Epithelial cell of prostate (primary cell): ENCODE results near the gene DAB1.

ENCODE experiments used
- DNase-seq: peaks from one replicate; pipeline ENCODE4 v3.0.0-alpha.2; 2011; ENCODE audit warnings: low read depth, low spot score
- H3K27ac ChIP-seq: fragments of 450-650 bp; 2 replicates; pipeline ENCODE4 v1.5.1; 2017; ENCODE audit warnings: mild to moderate bottlenecking

The DAB1 gene

GRCh38 chr1:57420981-57421785, 2.7 kb downstream of the DAB1 start:
- H3K27ac ChIP-seq, result no peak overlapping the region
- DNase-seq, result no peak

- no peak overlapping the region for H3K27ac ChIP-seq
- no peak for DNase-seq
Measured at GRCh38 chr1:57418971-57419370, 4.9 kb downstream of the DAB1 start.

DNA sequence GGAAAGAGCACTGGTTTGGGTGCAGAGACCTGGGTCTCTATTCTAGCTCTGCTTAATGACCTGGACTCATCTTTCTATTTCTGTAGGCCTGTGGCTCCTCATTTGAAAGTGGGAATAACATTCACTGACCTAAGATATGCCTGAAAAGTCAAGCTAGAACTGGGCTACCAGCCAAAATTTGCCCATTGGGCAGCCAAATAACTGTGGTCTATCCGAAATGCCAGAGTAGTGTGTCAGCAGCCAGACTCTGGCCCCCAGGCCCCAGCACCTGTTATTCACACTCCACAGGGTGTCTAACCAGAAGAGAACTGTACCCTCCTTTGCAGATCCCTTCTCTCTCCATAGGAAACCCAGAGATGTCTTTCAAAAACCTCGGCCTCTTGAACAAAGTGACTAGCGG, 12.6 kb downstream of the DAB1 start:
- no peak overlapping the region for H3K27ac ChIP-seq
- no peak for DNase-seq

DNA sequence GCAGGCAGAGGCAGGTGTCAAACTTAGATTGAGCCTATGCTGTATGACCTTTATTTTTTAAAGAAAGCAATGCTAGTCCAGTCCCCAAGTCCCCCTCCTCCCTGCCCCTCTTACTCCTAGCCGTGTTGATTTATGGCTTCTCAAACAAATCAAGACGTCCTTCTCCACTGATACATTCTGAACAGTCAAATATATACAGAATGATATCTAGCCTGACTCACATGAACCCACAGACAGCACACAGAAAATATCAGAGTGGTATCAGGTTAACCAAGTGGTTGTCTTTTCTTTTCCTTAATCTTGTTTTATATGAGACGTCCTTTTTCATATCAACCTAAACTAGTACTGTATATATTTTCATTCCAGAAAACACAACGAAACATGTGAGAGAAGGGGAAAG, 13.4 kb downstream of the DAB1 start:
- no peak overlapping the region for H3K27ac ChIP-seq
- no peak for DNase-seq

DNA sequence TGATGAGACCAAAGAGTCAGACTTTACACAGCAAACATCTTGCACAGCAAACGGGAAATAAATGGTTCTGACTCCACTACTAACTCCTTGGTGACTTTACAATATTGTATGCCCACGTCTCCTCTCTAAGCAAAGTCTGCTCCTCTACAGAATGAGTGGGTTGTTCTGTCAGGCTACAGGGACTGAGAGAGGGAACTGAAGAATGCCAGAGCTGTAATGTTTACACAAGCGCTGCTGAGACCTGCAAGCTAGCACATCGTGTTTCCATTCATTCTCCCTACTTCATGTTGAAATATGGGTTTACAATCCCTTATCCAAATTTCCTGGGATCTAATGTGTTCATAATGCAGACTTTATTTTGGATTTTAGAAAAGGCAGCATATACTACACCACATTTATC, 15.9 kb downstream of the DAB1 start:
- DNase-seq, result no peak

GRCh38 chr1:57406428-57406970, 17.4 kb downstream of the DAB1 start:
- no peak for DNase-seq
- no peak overlapping the region for H3K27ac ChIP-seq

More for the DNA sequence above, 15.9 kb downstream of the DAB1 start:
- no peak overlapping the region for H3K27ac ChIP-seq

- no peak for DNase-seq
- H3K27ac ChIP-seq, result no peak overlapping the region
Measured at GRCh38 chr1:57404884-57405283, 19.0 kb downstream of the DAB1 start.

GRCh38 chr1:57403201-57403600, 20.7 kb downstream of the DAB1 start:
- H3K27ac ChIP-seq, result no peak overlapping the region
- no peak for DNase-seq

DNA sequence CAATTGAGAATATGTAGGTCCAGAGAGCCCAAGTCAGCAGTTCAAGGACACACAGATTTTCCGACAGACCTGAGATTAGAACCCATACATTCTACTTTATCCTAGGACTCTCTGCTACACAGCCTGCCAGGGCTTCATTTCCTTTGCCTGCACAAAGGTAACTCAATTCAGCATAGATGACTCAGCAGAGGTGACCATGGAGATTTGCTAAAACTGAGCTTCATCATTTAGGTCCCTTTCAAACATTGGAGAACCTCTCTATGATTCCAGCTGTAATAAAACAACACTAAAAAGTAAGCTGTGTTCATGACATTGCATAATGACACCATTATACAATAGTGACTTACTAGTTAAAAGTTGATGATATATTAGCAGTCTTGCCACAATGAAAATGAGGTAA, 22.2 kb downstream of the DAB1 start:
- no peak for DNase-seq
- H3K27ac ChIP-seq, result no peak overlapping the region

- no peak for DNase-seq
Measured at GRCh38 chr1:57400048-57400447, 23.8 kb downstream of the DAB1 start.

DNA sequence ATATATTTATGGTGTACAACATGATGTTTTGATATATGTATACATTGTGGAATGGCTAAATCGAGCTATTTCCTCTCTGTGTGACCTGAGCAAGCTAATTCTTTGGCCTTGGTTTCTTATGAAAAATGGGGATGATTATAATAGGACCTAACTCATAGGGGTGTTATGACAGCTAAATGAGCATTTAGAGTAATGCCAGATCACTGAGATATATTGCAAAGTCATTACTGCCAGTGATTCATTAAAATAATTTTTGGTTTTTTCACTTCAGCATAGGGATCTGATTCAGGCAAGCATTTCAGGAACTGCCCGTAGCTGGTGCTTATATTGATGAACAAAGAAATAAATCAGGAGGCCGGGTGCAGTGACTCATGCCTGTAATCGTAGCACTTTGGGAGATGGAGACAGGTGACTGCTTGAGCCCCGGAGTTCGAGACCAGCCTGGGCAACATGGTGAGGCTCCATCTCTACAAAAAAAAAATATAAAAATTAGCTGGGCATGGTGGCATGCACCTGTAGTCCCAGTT, 30.7 kb downstream of the DAB1 start:
- DNase-seq, result no peak
- H3K27ac ChIP-seq, result no peak overlapping the region

More at GRCh38 chr1:57400048-57400447, 23.8 kb downstream of the DAB1 start:
- no peak overlapping the region for H3K27ac ChIP-seq

- DNase-seq, result no peak
Measured at GRCh38 chr1:57385336-57385735, 38.5 kb downstream of the DAB1 start.

GRCh38 chr1:57384901-57385300, 39.0 kb downstream of the DAB1 start:
- no peak overlapping the region for H3K27ac ChIP-seq
- DNase-seq, result no peak

More at GRCh38 chr1:57385336-57385735, 38.5 kb downstream of the DAB1 start:
- no peak overlapping the region for H3K27ac ChIP-seq

- no peak overlapping the region for H3K27ac ChIP-seq
- no peak for DNase-seq
Measured at GRCh38 chr1:57384284-57384683, 39.6 kb downstream of the DAB1 start.

GRCh38 chr1:57381871-57382270, 42.0 kb downstream of the DAB1 start:
- DNase-seq, result no peak
- H3K27ac ChIP-seq, result no peak overlapping the region

- H3K27ac ChIP-seq, result no peak overlapping the region
- DNase-seq, result no peak
Measured at GRCh38 chr1:57381426-57381825, 42.4 kb downstream of the DAB1 start.

GRCh38 chr1:57380923-57381322, 42.9 kb downstream of the DAB1 start:
- no peak overlapping the region for H3K27ac ChIP-seq
- DNase-seq, result no peak

DNA sequence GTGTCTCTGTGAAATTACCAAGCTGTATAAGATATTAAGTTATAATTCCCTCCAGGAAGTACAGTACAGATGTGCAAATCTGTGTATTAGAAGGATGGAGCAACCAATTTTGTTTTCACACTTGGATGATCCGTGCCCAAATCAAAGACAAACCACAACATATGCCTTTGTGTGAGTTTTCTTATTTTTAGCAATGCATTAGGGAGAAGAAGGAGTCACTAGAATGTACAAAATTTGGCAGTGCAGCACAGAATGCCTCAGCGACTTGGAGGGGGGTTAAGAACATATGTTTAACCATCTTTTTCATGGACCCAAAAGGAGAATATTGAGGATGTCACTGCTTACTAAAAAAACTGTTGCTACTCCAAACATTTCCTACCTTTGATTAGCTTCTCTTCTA, 45.3 kb downstream of the DAB1 start:
- DNase-seq, result no peak
- H3K27ac ChIP-seq, result no peak overlapping the region

DNA sequence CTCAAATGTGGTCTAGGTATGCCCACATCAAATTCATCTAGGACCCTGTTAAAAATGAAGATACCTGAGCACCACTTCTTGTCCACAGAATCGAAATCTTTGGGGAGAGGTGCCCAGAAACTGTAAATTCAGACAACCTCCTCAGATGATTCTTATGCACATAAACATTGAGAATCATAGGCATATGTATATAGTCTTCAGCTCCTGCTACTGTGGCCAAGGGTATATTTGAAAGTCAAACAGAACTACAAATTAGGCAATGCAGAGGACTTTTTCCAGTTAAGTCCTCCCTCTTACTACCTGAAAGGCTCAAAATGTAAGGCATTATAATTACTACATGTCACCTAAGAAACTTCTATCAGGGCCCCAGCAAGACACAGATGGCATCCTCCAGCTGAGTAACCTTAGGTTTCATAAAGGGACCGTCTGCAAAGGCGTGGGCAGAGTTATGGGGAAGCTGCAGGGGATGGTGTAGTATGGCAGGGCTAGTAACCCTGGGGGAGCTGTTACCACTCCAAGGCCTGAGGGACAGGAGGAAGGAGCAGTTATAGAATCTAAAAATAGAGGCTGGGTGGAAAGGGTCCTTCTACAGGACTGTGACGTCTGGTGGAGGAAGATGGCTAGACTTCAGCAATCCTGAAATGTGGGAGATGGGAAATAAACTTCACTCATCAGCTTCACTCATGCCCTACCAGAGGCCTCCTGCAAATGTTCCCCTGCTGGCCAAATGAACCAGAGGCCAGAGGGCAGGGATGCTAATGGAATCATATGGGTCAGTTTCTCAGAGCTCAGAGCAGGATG, 46.3 kb downstream of the DAB1 start:
- DNase-seq, result no peak
- no peak overlapping the region for H3K27ac ChIP-seq

DNA sequence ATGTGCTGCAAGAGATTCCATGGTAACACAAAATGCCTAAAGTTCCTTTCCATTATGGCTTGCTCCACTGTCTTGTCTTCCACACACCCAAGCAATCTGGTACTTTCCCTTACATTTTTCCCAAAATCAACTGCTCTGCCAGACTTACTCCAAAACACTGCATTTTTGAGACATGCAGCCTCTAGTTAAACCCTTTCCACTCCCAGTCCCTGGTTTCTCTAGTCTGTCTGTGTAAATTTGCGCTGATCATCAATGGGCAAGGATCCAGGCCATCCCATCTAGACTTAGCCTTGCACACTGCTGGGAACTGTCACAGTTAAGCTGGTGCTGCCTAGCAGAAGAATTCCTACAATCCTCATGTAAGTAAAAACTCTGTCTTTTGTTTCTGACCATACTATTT, 47.8 kb downstream of the DAB1 start:
- DNase-seq, result no peak
- H3K27ac ChIP-seq, result no peak overlapping the region

DNA sequence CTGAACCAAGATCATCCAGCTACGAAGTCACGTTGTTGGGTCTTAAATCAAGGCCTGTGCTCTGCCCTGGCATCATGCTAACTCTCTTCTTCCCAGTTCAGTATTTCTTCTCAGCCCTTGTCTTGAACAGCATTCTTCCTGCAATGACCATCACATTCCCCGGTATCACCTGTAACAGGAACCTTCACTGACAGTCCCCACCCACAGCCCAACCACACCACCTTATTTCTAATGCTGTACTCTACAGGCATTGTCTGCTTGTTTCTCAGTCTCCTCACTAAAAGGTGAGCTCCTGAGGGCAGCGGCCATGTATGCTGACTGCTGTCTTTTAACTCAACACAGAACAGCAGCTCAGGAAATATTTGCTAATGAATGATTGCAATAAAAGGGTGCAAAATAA, 54.0 kb downstream of the DAB1 start:
- no peak overlapping the region for H3K27ac ChIP-seq
- no peak for DNase-seq
